ENCODE data around the gene LRRC45. TPM values are rescaled to one million over a fixed set of nuclear protein-coding genes. Genes with fewer than 3 reads are reported as not detected.

Gene LRRC45
- total and polyA plus RNA-seq, 9 of the 15 experiments (the other 6 are each of a cell fraction or from before 2014, with no cell fraction given): 3.5 to 21.5 (median 11.2) TPM; not detected in 2

DNA sequence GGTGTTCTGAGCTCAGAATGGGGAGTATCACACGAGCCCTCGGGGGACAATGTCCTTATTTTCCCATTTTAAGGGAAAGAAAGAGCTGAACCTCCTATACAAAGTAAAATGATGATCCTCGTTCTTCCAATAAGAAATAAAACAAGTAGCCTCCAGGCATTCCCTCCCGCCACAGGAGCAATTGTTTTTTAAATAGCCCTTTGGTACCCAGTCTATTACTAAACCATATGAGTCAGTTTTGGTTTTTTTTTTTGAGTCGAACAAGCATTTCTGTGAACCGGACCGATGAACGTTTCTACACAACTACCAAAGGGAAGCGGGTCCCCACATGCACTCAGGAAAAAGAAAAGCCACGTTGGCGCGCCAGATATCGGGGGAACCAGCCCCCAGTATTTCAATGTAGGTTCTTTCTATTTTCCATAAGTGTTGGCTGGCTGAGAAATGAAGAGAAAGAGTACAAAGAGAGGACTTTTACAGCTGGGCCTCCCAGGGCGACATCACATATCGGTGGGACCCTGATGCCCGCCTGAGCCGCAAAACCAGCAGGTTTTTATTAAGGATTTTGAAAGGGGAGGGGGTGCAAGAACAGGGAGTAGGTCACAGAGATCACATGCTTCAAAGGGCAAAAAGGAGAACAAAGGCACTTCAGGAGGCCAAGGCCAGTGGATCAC lies 18.2 kb downstream of the LRRC45 start:
- Histone ChIP-seq H3K36me3 (ENCODE audit: control insufficient read depth, insufficient read depth, low read length) (peaks cover 6% of the 10 kb centered on the region; the same call in 2 of the 3 replicates), H3K9me1 (ENCODE audit: control insufficient read depth, insufficient read depth, low read length) (no peaks in the 10 kb centered on the region), H2AFZ (ENCODE audit: low read depth, low read length) (no peak overlapping the region), H3K9ac (ENCODE audit: insufficient read depth in 1 of 2, low read depth in 2 of 2, low read length in 2 of 2) (no peak overlapping the region), H3K4me2 (ENCODE audit: insufficient read depth, low read length) (no peak overlapping the region), H3K27me3 (ENCODE audit: control insufficient read depth in 2 of 2, insufficient read depth in 2 of 2, low read length in 2 of 2) (no peaks in the 10 kb centered on the region), H4K20me1 (replicated peaks; ENCODE audit: control insufficient read depth, insufficient read depth, low read length) (peaks cover 10% of the 10 kb centered on the region; the same call in 1 of the 2 replicates), H3K27ac (ENCODE audit: extremely low read depth, low read depth, low read length) (no peak overlapping the region), H3K79me2 (ENCODE audit: control insufficient read depth, insufficient read depth, low read length) (peaks cover 11% of the 10 kb centered on the region), H3K9me3 (replicated peaks; ENCODE audit: control insufficient read depth, insufficient read depth, low read depth, low read length) (no peaks in the 10 kb centered on the region), H3K4me3 (no peak overlapping the region), H3K4me1 (replicated peaks in 1 of 2; ENCODE audit: control insufficient read depth in 2 of 2, insufficient read depth in 2 of 2, low read length in 2 of 2) (peaks cover 6 to 49% of the 10 kb centered on the region in 2 experiments; a peak in 4 of 5 replicates)
- BruUV-seq (replicated peaks): no TSS peak
- no peak for FAIRE-seq
- no peak for DNase-seq (ENCODE audit: extremely low read depth in 1 of 4, low spot score in 3 of 4)
- no peak for ATAC-seq
- intact Hi-C loops (cut with micrococcal nuclease) (no loop called here), in situ Hi-C loops (cut with MboI) (no loop called here)
- ChIA-PET CTCF (ENCODE audit: low intra/inter-chr PET ratio) (no interaction called here), POLR2A (interaction anchor here (1.2 to 1.4 kb wide), 2 partner anchors 9 to 18 kb away, joined by 5 to 7 read pairs; partner anchors contain the start of genes CENPX and LRRC45)
- 73% methylated on average over 16 of the region's 17 CpGs for WGBS (ENCODE audit: insufficient coverage, low coverage, missing lambda C conversion rate)
- TF ChIP-seq, protein P1, sequence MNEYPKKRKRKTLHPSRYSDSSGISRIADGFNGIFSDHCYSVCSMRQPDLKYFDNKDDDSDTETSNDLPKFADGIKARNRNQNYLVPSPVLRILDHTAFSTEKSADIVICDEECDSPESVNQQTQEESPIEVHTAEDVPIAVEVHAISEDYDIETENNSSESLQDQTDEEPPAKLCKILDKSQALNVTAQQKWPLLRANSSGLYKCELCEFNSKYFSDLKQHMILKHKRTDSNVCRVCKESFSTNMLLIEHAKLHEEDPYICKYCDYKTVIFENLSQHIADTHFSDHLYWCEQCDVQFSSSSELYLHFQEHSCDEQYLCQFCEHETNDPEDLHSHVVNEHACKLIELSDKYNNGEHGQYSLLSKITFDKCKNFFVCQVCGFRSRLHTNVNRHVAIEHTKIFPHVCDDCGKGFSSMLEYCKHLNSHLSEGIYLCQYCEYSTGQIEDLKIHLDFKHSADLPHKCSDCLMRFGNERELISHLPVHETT (CRISPR knock-in tag; conservative IDR thresholded peaks at IDR 0.05 in 1 of 2, IDR thresholded peaks at IDR 0.05 in 1 of 2): no peak
- TF ChIP-seq, protein P2, sequence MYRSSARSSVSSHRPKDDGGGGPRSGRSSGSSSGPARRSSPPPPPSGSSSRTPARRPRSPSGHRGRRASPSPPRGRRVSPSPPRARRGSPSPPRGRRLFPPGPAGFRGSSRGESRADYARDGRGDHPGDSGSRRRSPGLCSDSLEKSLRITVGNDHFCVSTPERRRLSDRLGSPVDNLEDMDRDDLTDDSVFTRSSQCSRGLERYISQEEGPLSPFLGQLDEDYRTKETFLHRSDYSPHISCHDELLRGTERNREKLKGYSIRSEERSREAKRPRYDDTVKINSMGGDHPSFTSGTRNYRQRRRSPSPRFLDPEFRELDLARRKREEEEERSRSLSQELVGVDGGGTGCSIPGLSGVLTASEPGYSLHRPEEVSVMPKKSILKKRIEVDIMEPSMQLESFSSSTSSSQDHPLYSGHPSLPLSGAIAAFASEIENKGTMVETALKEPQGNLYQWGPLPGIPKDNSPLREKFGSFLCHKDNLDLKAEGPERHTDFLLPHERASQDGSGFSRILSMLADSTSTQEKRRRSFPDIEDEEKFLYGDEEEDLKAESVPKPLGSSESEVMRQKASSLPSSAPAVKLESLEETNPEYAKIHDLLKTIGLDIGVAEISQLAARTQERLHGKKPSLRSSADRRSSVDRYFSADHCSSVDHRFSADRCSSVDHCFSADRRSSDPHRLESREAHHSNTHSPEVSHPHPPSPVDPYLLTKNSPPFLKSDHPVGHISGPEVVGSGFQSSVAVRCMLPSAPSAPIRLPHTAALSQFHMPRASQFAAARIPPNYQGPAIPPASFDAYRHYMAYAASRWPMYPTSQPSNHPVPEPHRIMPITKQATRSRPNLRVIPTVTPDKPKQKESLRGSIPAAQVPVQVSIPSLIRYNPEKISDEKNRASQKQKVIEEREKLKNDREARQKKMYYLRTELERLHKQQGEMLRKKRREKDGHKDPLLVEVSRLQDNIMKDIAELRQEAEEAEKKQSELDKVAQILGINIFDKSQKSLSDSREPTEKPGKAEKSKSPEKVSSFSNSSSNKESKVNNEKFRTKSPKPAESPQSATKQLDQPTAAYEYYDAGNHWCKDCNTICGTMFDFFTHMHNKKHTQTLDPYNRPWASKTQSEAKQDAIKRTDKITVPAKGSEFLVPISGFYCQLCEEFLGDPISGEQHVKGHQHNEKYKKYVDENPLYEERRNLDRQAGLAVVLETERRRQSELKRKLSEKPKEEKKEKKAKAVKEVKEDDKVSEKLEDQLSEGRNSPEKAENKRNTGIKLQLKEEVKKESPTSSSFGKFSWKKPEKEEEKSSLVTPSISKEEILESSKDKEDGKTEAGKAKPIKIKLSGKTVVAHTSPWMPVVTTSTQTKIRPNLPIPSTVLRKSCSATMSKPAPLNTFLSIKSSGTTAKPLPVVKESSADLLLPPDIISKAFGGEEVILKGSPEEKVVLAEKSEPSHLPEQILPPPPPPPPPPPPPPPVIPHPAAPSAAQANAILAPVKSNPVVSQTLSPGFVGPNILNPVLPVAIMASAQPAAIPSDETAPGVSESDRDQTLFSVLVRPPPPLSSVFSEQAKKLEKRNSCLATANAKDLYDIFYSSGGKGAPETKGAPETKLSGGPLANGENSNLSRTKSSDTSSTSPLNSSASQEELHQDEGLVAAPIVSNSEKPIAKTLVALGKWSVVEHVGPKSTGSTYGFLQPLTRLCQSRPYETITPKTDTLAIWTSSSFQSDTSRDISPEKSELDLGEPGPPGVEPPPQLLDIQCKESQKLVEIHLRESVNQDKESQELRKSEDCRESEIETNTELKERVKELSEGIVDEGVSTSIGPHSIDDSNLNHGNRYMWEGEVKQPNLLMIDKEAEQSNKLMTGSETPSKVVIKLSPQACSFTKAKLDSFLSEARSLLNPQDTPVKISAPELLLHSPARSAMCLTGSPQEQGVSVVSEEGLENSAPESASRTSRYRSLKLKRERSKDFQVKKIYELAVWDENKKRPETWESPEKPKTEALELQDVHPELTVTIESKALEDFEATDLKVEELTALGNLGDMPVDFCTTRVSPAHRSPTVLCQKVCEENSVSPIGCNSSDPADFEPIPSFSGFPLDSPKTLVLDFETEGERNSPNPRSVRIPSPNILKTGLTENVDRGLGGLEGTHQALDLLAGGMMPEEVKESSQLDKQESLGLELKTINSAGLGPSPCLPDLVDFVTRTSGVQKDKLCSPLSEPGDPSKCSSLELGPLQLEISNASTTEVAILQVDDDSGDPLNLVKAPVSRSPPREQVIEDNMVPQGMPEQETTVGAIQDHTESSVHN (IDR thresholded peaks at IDR 0.05; ENCODE audit: borderline replicate concordance in 1 of 2, low read depth in 1 of 2): no peak
- TF ChIP-seq E2F3 (CRISPR knock-in tag; IDR thresholded peaks at IDR 0.05) (no peak), CHD4 (IDR thresholded peaks at IDR 0.05; ENCODE audit: insufficient read depth, insufficient replicate concordance, low read depth, low read length, poor library complexity, severe bottlenecking) (no peak), ESRRA (IDR thresholded peaks at IDR 0.05; ENCODE audit: borderline replicate concordance, low read depth) (no peak), MTA1 (IDR thresholded peaks at IDR 0.05; ENCODE audit: borderline replicate concordance) (no peak), SRSF3 (IDR thresholded peaks at IDR 0.05; ENCODE audit: insufficient read depth, low read length) (no peak)
- TF ChIP-seq, protein P3, sequence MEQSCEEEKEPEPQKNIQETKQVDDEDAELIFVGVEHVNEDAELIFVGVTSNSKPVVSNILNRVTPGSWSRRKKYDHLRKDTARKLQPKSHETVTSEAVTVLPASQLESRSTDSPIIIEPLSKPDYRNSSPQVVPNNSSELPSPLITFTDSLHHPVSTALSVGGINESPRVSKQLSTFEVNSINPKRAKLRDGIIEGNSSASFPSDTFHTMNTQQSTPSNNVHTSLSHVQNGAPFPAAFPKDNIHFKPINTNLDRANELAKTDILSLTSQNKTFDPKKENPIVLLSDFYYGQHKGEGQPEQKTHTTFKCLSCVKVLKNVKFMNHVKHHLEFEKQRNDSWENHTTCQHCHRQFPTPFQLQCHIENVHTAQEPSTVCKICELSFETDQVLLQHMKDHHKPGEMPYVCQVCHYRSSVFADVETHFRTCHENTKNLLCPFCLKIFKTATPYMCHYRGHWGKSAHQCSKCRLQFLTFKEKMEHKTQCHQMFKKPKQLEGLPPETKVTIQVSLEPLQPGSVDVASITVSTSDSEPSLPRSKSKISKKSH (CRISPR knock-in tag; IDR thresholded peaks at IDR 0.05): no peak
